DND-41 (cell line): Measurements from ENCODE around the gene JAKMIP2.

Experiments used
- EZH2 ChIP-seq: IDR thresholded peaks from 3 replicates; pipeline ENCODE4 v1.6.1; 2012; ENCODE audit warnings: borderline replicate concordance, low read depth, mild to moderate bottlenecking, moderate library complexity, low read length, inconsistent platforms; ENCODE audit not compliant: severe bottlenecking
- TF ChIP-seq, protein P1 (sequence below): IDR thresholded peaks from 2 replicates; pipeline ENCODE4 v1.5.1; 2012; ENCODE audit warnings: borderline replicate concordance, low read length, moderate library complexity, mild to moderate bottlenecking; ENCODE audit not compliant: poor library complexity, severe bottlenecking; ENCODE audit errors: extremely low read depth

DNA sequence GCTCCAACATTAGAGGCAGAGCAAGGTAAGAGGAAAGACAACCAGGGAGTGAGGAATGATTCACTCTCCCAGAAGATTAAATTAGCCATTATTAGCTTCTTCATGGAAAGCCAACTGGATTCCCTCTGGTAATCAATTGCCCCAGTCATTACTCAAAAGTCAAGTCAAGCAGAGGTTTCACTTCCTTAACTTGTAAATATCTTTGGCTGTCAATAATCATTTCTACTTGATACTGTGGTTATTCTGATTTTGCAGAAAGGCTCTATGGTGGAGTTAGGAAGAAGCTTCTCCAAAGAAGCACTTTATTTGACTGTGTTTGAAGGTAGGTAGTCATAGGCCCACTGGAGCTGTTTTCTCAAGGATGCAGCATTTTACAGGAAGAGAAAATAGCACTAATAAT is 78.0 kb downstream of the JAKMIP2 start:
- TF ChIP-seq, protein P1, sequence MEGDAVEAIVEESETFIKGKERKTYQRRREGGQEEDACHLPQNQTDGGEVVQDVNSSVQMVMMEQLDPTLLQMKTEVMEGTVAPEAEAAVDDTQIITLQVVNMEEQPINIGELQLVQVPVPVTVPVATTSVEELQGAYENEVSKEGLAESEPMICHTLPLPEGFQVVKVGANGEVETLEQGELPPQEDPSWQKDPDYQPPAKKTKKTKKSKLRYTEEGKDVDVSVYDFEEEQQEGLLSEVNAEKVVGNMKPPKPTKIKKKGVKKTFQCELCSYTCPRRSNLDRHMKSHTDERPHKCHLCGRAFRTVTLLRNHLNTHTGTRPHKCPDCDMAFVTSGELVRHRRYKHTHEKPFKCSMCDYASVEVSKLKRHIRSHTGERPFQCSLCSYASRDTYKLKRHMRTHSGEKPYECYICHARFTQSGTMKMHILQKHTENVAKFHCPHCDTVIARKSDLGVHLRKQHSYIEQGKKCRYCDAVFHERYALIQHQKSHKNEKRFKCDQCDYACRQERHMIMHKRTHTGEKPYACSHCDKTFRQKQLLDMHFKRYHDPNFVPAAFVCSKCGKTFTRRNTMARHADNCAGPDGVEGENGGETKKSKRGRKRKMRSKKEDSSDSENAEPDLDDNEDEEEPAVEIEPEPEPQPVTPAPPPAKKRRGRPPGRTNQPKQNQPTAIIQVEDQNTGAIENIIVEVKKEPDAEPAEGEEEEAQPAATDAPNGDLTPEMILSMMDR, result no peak
- no peak for TF ChIP-seq EZH2
